WI38 (cell line): ENCODE results near the gene MGMT.

ENCODE experiments used
- H3K4me3 ChIP-seq: 2 replicates; pipeline ENCODE4 v1.5.1; 2011; ENCODE audit warnings: low read depth, mild to moderate bottlenecking, control low read depth, low read length
- CTCF ChIP-seq: IDR thresholded peaks from 2 replicates; pipeline ENCODE4 v1.5.1; 2012; ENCODE audit warnings: low read depth, mild to moderate bottlenecking, control low read depth, low read length

MGMT gene

DNA sequence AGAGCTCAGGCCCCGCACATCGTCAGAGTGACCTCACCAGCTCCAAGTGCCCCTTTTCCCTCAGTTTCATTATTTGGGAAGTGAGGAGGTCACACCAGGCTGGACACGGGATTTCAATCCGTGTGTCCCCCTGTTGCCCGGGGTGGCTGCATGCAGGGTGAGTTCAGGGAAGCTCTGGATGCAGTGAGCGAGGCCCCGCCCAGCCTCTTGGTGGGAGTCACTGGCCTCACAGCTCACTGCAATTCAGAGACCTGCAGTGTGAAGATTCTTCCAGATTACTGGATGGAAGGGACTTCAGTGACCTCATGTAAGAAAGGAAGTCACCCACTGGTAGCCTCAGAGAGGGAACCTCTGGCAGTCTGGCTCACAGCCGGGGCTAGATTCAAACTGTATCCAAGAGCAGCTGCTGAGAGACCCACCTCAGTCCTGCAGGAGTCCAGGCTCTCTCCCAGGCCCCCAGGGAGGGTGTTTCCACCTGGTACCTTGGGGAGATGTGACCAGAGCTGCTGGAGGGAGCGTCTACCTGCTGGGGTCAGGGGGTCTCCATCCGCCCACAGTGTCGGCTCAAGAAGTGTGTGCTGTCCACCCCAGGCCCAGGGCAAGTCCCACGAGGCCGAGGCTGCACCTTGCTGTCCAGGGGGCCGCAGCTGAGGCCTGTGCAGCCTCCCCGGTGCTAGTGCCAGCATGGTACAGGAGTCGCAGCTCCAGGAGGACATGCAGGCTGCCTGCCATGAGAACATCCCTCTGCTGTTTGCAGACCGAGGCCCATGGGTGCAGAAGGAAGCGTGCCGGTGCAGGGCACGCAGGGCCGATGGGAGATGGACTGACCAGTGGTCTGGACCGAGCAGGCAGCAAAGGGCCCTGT lies 54.4 kb downstream of the MGMT start:
- H3K4me3 ChIP-seq, result no peak overlapping the region
- TF ChIP-seq CTCF, result no peak

- TF ChIP-seq CTCF, result no peak
- H3K4me3 ChIP-seq, result no peak overlapping the region
These were observed 55.1 kb downstream of the MGMT start for GRCh38 chr10:129522041-129522585.

- H3K4me3 ChIP-seq, result no peak overlapping the region
- no peak for TF ChIP-seq CTCF
These were observed 56.1 kb downstream of the MGMT start for GRCh38 chr10:129523031-129523722.

DNA sequence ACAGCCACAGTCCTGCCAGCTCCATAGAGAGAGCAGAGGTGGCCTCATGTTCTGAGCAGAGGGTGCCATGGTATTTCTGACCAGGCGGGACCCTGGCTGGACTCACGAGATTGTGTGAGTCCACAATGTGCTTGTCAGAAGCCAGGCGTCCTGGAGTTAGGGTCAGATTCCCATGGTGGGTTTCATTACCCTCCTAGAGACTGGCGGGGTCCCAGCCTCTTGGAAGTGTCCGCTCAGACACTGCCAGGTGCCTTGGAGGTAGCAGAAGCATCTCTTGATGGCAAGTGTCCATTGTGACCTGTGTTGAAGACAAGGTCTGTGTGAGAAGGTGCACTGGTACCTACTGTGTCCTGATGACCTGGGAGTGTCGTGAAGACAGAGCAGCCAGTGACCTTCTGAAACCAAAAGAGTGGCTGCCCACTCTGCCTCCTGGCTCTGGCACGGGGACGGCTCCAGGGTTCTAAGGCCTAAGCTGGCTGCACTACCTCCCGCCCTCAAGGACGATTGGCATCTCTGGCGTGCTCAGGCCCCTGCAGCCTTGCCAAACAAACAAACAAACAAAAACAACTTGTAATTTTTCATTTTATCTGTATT lies 56.8 kb downstream of the MGMT start:
- TF ChIP-seq CTCF, result no peak
- H3K4me3 ChIP-seq, result no peak overlapping the region

DNA sequence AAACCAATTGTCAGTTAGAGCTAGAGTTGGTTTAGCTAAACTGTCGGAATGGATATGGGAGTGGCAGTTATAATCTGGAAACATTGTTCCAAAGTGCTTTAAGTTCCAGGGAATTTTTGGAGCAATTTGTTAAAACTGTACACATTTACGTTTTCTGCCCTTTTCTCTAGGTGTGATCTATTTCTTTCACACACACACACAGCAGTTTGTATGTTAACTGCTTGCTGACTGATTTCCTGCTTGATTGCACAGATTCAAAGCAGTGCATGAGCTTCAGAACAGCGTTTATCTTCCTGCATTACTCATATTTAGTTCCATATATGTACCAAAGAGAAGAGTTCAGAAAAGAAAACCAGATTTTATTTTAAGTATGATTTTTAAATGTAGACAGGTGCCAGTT lies 57.9 kb downstream of the MGMT start:
- no peak for TF ChIP-seq CTCF

GRCh38 chr10:129525401-129525801 lies 58.4 kb downstream of the MGMT start:
- no peak for TF ChIP-seq CTCF
- H3K4me3 ChIP-seq, result no peak overlapping the region

More for the DNA sequence above, 57.9 kb downstream of the MGMT start:
- no peak overlapping the region for H3K4me3 ChIP-seq
